HG03354 (cell line): ENCODE results near the gene REEP5.
"Not testable (repeated sequence)": the region's sequence is repeated elsewhere in the genome, so short reads cannot be mapped to it uniquely, and the experiment has no call there.

ENCODE experiments used
- ATAC-seq: cut with Tn5 transposase; IDR thresholded peaks from one replicate; pipeline ENCODE4 v1.9.1; 2021; ENCODE audit warnings: mild to moderate bottlenecking; ENCODE audit not compliant: unreplicated experiment, poor library complexity, severe bottlenecking

Gene REEP5

GRCh38 chr5:112921833-112922817 lies at the start of gene REEP5:
Gene REEP5 (minus strand): TSS chr5:112922227. CDS start chr5:112922190, 37 bp downstream.
- peak; percentile 69 for ATAC-seq

- ATAC-seq = no peak
These were observed 49.2 kb upstream of the REEP5 start for GRCh38 chr5:112971276-112971675.

- no peak for ATAC-seq
These were observed 46.5 kb upstream of the REEP5 start for GRCh38 chr5:112968411-112969106.

GRCh38 chr5:112967520-112968083 lies 45.6 kb upstream of the REEP5 start:
- ATAC-seq = no peak

GRCh38 chr5:112965733-112966306 lies 43.8 kb upstream of the REEP5 start:
- no peak for ATAC-seq

- not testable (repeated sequence) for ATAC-seq
These were observed 41.3 kb upstream of the REEP5 start for GRCh38 chr5:112963374-112963733.

GRCh38 chr5:112960863-112961504 lies 39.0 kb upstream of the REEP5 start:
- no peak for ATAC-seq

- ATAC-seq = no peak
These were observed 38.3 kb upstream of the REEP5 start for GRCh38 chr5:112960315-112960714.

- not testable (repeated sequence) for ATAC-seq
These were observed 37.8 kb upstream of the REEP5 start for GRCh38 chr5:112959872-112960271.

- ATAC-seq = peak; percentile 84
These were observed 36.4 kb upstream of the REEP5 start for GRCh38 chr5:112958093-112959088.

- no peak for ATAC-seq
These were observed 35.2 kb upstream of the REEP5 start for GRCh38 chr5:112957036-112957808.

GRCh38 chr5:112956606-112957005 lies 34.6 kb upstream of the REEP5 start:
- no peak for ATAC-seq

GRCh38 chr5:112951124-112951702 lies 29.2 kb upstream of the REEP5 start:
- peak; percentile 68 for ATAC-seq

GRCh38 chr5:112948458-112948857 lies 26.4 kb upstream of the REEP5 start:
- ATAC-seq = no peak

- no peak for ATAC-seq
These were observed 18.6 kb upstream of the REEP5 start for GRCh38 chr5:112940670-112941069.

- no peak for ATAC-seq
These were observed 16.3 kb upstream of the REEP5 start for GRCh38 chr5:112938286-112938685.

- no peak for ATAC-seq
These were observed 13.6 kb upstream of the REEP5 start for GRCh38 chr5:112935675-112936074.

GRCh38 chr5:112934366-112934663 lies 12.3 kb upstream of the REEP5 start:
- ATAC-seq = no peak
